ENCODE results near the gene KRTAP10-3.

Gene KRTAP10-3

DNA sequence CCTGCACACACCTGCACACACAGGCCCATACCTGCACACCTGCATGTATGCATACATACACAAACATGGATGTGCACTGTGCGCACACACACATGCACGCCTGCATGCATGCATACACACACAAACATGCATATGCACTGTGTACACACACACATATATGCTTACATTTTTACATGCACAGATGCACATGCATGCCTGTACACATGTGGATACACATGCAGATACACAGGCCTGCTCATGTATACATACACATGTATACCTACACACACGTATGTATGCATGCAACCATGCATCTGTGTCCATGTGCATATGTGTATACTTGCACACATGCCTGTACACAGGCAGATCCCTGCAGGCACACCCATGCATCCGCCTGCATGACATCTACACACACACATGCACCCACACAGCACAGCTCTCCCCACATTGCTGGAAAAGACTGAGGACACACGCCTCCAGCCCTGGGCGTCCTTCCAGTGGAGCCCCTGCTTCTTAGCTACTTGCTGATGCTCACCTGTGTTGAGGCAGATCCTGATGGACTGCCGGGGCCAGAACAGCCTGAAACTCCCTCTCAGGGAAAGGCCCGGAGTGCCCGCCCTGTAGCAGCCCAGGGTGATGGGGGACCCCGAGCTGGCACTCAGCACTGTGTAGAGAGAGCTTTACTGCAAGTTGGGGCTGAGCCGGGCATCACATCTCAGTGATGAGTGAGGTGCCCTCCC, 47.2 kb downstream of the KRTAP10-3 start:
- Histone ChIP-seq H3K27ac (ENCODE audit: extremely low read depth, low read depth, low read length) (no peak overlapping the region), H3K4me3 (ENCODE audit: low read depth, low read length) (no peak overlapping the region), H3K9me3 (ENCODE audit: control insufficient read depth, insufficient read depth, low read depth, low read length) (no peaks in the 10 kb centered on the region), H3K4me1 (ENCODE audit: control insufficient read depth, insufficient read depth, low read length) (no peaks in the 10 kb centered on the region; the same call in 1 of the 2 replicates), H3K36me3 (ENCODE audit: control insufficient read depth in 2 of 2, insufficient read depth in 1 of 2, low read length in 2 of 2) (no peaks in the 10 kb centered on the region)
- CTCF ChIA-PET: interaction anchor here (0.6 to 3.7 kb wide), 39 partner anchors 8 to 626 kb away, joined by 3 to 43 read pairs (median 4); partner anchors contain the start of gene UBE2G2
- TF ChIP-seq REST (tag by site-specific recombination; IDR thresholded peaks at IDR 0.05) (no peak), ZFHX2 (tag by site-specific recombination; conservative IDR thresholded peaks at IDR 0.05) (peak; percentile 50; the same call in 1 of the 2 replicates)
- POLR2A ChIA-PET: interaction anchor here (0.5 to 1.4 kb wide), 3 partner anchors 381 to 777 kb away, joined by 3 to 4 read pairs (median 3); partner anchors contain the start of genes POFUT2 and SLX9

GRCh38 chr21:44510508-44511218, 47.9 kb downstream of the KRTAP10-3 start:
- no peaks in the 10 kb centered on the region for H3K9me3 ChIP-seq (ENCODE audit: control insufficient read depth, insufficient read depth, low read depth, low read length)
- no peaks in the 10 kb centered on the region for H3K36me3 ChIP-seq (ENCODE audit: control insufficient read depth in 2 of 2, insufficient read depth in 1 of 2, low read length in 2 of 2)
- no peaks in the 10 kb centered on the region; the same call in 1 of the 2 replicates for H3K4me1 ChIP-seq (ENCODE audit: control insufficient read depth, insufficient read depth, low read length)
- no peak overlapping the region for H3K27ac ChIP-seq (ENCODE audit: extremely low read depth, low read depth, low read length)
- CTCF ChIA-PET: interaction anchor here (0.6 to 3.7 kb wide), 53 partner anchors 9 to 793 kb away, joined by 3 to 43 read pairs (median 4); partner anchors contain the start of gene UBE2G2
- POLR2A ChIA-PET: interaction anchor here (0.5 to 1.4 kb wide), 3 partner anchors 382 to 777 kb away, joined by 3 to 4 read pairs (median 3); partner anchors contain the start of genes POFUT2 and SLX9
- peak overlapping the region; percentile 35 for H3K4me3 ChIP-seq (ENCODE audit: low read depth, low read length)
- peak; percentile 99 for TF ChIP-seq SCRT1 (tag by site-specific recombination; IDR thresholded peaks at IDR 0.05; ENCODE audit: borderline replicate concordance)
- TF ChIP-seq ZNF776 (tag by site-specific recombination; IDR thresholded peaks at IDR 0.05; ENCODE audit: borderline replicate concordance): no peak
- no peak for TF ChIP-seq ZBTB7A (tag by site-specific recombination; IDR thresholded peaks at IDR 0.05; ENCODE audit: low read depth)
- peak; percentile 60 for TF ChIP-seq ZBTB17 (tag by site-specific recombination; IDR thresholded peaks at IDR 0.05)
- TF ChIP-seq, protein P1, sequence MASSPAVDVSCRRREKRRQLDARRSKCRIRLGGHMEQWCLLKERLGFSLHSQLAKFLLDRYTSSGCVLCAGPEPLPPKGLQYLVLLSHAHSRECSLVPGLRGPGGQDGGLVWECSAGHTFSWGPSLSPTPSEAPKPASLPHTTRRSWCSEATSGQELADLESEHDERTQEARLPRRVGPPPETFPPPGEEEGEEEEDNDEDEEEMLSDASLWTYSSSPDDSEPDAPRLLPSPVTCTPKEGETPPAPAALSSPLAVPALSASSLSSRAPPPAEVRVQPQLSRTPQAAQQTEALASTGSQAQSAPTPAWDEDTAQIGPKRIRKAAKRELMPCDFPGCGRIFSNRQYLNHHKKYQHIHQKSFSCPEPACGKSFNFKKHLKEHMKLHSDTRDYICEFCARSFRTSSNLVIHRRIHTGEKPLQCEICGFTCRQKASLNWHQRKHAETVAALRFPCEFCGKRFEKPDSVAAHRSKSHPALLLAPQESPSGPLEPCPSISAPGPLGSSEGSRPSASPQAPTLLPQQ (tag by site-specific recombination; IDR thresholded peaks at IDR 0.05): peak; percentile 77
- TF ChIP-seq ZNF423 (tag by site-specific recombination; IDR thresholded peaks at IDR 0.05): peak; percentile 12; the same call in 1 of the 2 replicates
- no peak for TF ChIP-seq ZNF23 (tag by site-specific recombination; IDR thresholded peaks at IDR 0.05; ENCODE audit: borderline replicate concordance)
- no peak for TF ChIP-seq ZNF274 (IDR thresholded peaks at IDR 0.05; ENCODE audit: low read length)
- TF ChIP-seq ZNF274 (tag by site-specific recombination; IDR thresholded peaks at IDR 0.05; ENCODE audit: borderline replicate concordance): no peak
- TF ChIP-seq ZNF654 (tag by site-specific recombination; IDR thresholded peaks at IDR 0.05; ENCODE audit: low read depth): peak; percentile 74
- TF ChIP-seq, protein P2, sequence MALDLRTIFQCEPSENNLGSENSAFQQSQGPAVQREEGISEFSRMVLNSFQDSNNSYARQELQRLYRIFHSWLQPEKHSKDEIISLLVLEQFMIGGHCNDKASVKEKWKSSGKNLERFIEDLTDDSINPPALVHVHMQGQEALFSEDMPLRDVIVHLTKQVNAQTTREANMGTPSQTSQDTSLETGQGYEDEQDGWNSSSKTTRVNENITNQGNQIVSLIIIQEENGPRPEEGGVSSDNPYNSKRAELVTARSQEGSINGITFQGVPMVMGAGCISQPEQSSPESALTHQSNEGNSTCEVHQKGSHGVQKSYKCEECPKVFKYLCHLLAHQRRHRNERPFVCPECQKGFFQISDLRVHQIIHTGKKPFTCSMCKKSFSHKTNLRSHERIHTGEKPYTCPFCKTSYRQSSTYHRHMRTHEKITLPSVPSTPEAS (tag by site-specific recombination; IDR thresholded peaks at IDR 0.05): no peak
- TF ChIP-seq ZNF426 (tag by site-specific recombination; IDR thresholded peaks at IDR 0.05): peak; percentile 8; the same call in 1 of the 2 replicates
- TF ChIP-seq ZFP37 (tag by site-specific recombination; IDR thresholded peaks at IDR 0.05): 0 out of 2 replicates have a peak, but pooled peaks have one; percentile 42
- TF ChIP-seq SP3 (tag by site-specific recombination; IDR thresholded peaks at IDR 0.05): peak; percentile 67
- TF ChIP-seq SCRT2 (tag by site-specific recombination; IDR thresholded peaks at IDR 0.05): peak; percentile 99
- no peak for TF ChIP-seq ZBTB1 (tag by site-specific recombination; IDR thresholded peaks at IDR 0.05)
- TF ChIP-seq ZNF24 (tag by site-specific recombination; IDR thresholded peaks at IDR 0.05): 0 out of 2 replicates have a peak, but pooled peaks have one; percentile 37
- TF ChIP-seq ZNF510 (tag by site-specific recombination; IDR thresholded peaks at IDR 0.05; ENCODE audit: insufficient replicate concordance): no peak
- TF ChIP-seq, protein P3, sequence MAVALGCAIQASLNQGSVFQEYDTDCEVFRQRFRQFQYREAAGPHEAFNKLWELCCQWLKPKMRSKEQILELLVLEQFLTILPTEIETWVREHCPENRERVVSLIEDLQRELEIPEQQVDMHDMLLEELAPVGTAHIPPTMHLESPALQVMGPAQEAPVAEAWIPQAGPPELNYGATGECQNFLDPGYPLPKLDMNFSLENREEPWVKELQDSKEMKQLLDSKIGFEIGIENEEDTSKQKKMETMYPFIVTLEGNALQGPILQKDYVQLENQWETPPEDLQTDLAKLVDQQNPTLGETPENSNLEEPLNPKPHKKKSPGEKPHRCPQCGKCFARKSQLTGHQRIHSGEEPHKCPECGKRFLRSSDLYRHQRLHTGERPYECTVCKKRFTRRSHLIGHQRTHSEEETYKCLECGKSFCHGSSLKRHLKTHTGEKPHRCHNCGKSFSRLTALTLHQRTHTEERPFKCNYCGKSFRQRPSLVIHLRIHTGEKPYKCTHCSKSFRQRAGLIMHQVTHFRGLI (tag by site-specific recombination; IDR thresholded peaks at IDR 0.05): no peak
- no peak for TF ChIP-seq ZNF664 (tag by site-specific recombination; IDR thresholded peaks at IDR 0.05)
- TF ChIP-seq HOXA7 (CRISPR knock-in tag; IDR thresholded peaks at IDR 0.05; ENCODE audit: borderline replicate concordance): no peak
